GM21717 (cell line): ENCODE results near the gene CLOCK.
A peak's percentile ranks its signal among the peaks of the same experiment; 100 is the strongest.
"Not testable (repeated sequence)": the region's sequence is repeated elsewhere in the genome, so short reads cannot be mapped to it uniquely, and the experiment has no call there.

Source experiments
- ATAC-seq: cut with Tn5 transposase; IDR thresholded peaks from one replicate; pipeline ENCODE4 v1.9.1; 2021; ENCODE audit warnings: mild to moderate bottlenecking, moderate library complexity; ENCODE audit not compliant: unreplicated experiment

CLOCK gene

GRCh38 chr4:55546756-55547465, at the start of gene CLOCK:
Gene CLOCK (minus strand): TSS chr4:55546909. CDS start chr4:55482785, 64,124 bp downstream.
- ATAC-seq, result peak; percentile 76

GRCh38 chr4:55592014-55592413, 45.3 kb upstream of the CLOCK start, which contains the start of gene PDCL2:
Gene PDCL2 (minus strand): TSS chr4:55592245. CDS start chr4:55592109, 136 bp downstream.
- ATAC-seq, result no peak

- ATAC-seq, result no peak
Measured at GRCh38 chr4:55588160-55588559, 41.5 kb upstream of the CLOCK start.

GRCh38 chr4:55582773-55583172, 36.1 kb upstream of the CLOCK start:
- ATAC-seq, result not testable (repeated sequence)

GRCh38 chr4:55578341-55579010, 31.8 kb upstream of the CLOCK start:
- ATAC-seq, result no peak

- no peak for ATAC-seq
Measured at GRCh38 chr4:55575513-55575912, 28.8 kb upstream of the CLOCK start.

GRCh38 chr4:55574252-55574651, 27.5 kb upstream of the CLOCK start:
- ATAC-seq, result no peak

GRCh38 chr4:55571806-55572205, 25.1 kb upstream of the CLOCK start:
- no peak for ATAC-seq

- ATAC-seq, result no peak
Measured at GRCh38 chr4:55568905-55569504, 22.3 kb upstream of the CLOCK start.

GRCh38 chr4:55561889-55562288, 15.2 kb upstream of the CLOCK start:
- peak; percentile 100 for ATAC-seq

GRCh38 chr4:55560096-55560495, 13.4 kb upstream of the CLOCK start:
- ATAC-seq, result no peak

- no peak for ATAC-seq
Measured at GRCh38 chr4:55554453-55555030, 7.8 kb upstream of the CLOCK start.

GRCh38 chr4:55553441-55554201, 6.9 kb upstream of the CLOCK start:
- peak; percentile 61 for ATAC-seq

GRCh38 chr4:55551964-55552363, 5.3 kb upstream of the CLOCK start:
- not testable (repeated sequence) for ATAC-seq

- no peak for ATAC-seq
Measured at GRCh38 chr4:55549888-55550287, 3.2 kb upstream of the CLOCK start.

GRCh38 chr4:55547918-55548317, 1.2 kb upstream of the CLOCK start:
- ATAC-seq, result no peak

GRCh38 chr4:55547466-55547770, 709 bp upstream of the CLOCK start:
- no peak for ATAC-seq

- peak; percentile 45 for ATAC-seq
Measured at GRCh38 chr4:55546506-55546755, 278 bp downstream of the CLOCK start.

- ATAC-seq, result peak; percentile 57
Measured at GRCh38 chr4:55545641-55546505, 836 bp downstream of the CLOCK start.

- no peak for ATAC-seq
Measured at GRCh38 chr4:55545151-55545550, 1.6 kb downstream of the CLOCK start.
